OCI-LY3 (cell line): ENCODE results near the gene FIZ1.

ENCODE experiments used
- EZH2phosphoT487 ChIP-seq: fragments of 200-600 bp; shearing (Covaris generic); IDR thresholded peaks from 2 replicates; pipeline ENCODE4 v1.6.1; 2018; ENCODE audit warnings: antibody characterized with exemption, mixed run types, low read depth
- TF ChIP-seq, protein P1 (sequence below): fragments of 200-600, 300-600 bp; sonication (generic); IDR thresholded peaks from 2 replicates; pipeline ENCODE4 v1.5.1; 2014; ENCODE audit warnings: antibody characterized with exemption, low read length, low read depth

DNA sequence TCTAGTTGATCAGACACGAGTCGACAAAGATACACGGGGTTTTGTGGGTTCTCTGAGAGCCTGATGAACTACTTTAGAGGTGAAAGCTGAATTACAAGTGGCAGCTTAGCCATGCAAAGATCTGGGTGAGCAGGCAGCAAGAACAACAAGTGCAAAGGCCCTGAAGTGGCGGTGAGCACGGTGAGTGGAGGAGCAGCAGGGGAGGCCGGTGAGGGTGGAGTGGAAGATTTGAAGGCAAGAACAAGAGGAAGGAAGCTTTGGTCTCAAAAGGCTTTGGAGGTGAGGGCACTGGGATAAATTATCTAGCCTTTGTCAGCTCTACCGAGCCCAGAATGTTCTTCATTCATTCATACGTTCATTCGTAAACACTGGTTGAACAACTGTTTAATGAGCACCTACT, 7.5 kb upstream of the FIZ1 start:
- TF ChIP-seq, protein P1, sequence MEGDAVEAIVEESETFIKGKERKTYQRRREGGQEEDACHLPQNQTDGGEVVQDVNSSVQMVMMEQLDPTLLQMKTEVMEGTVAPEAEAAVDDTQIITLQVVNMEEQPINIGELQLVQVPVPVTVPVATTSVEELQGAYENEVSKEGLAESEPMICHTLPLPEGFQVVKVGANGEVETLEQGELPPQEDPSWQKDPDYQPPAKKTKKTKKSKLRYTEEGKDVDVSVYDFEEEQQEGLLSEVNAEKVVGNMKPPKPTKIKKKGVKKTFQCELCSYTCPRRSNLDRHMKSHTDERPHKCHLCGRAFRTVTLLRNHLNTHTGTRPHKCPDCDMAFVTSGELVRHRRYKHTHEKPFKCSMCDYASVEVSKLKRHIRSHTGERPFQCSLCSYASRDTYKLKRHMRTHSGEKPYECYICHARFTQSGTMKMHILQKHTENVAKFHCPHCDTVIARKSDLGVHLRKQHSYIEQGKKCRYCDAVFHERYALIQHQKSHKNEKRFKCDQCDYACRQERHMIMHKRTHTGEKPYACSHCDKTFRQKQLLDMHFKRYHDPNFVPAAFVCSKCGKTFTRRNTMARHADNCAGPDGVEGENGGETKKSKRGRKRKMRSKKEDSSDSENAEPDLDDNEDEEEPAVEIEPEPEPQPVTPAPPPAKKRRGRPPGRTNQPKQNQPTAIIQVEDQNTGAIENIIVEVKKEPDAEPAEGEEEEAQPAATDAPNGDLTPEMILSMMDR: no peak
- no peak for TF ChIP-seq EZH2phosphoT487
